Measurements from ENCODE around the gene CDH20. TPM values are rescaled to one million over a fixed set of nuclear protein-coding genes. Genes with fewer than 3 reads are reported as not detected.

The CDH20 gene
- total RNA-seq, 1 experiment from 2014 or later, result not detected

GRCh38 chr18:61587865-61588264 is 254.6 kb downstream of the CDH20 start (continued):
- TF ChIP-seq ZBTB33 (IDR thresholded peaks at IDR 0.05; ENCODE audit: extremely low read depth, insufficient replicate concordance, low read length), result no peak
- no peak for TF ChIP-seq SP1 (IDR thresholded peaks at IDR 0.05; ENCODE audit: low read depth)

- H3K9ac ChIP-seq (ENCODE audit: low read length), result no peak overlapping the region
- no peaks in the 10 kb centered on the region for H3K27me3 ChIP-seq (ENCODE audit: insufficient read depth, low read length)
- no peaks in the 10 kb centered on the region for H3K4me1 ChIP-seq (ENCODE audit: control insufficient read depth in 1 of 2, insufficient read depth in 2 of 2, low read length in 2 of 2)
- H2AFZ ChIP-seq (ENCODE audit: low read depth, low read length, poor library complexity, severe bottlenecking), result no peak overlapping the region
- H3K9me3 ChIP-seq (ENCODE audit: control insufficient read depth in 1 of 2, insufficient read depth in 1 of 2, low read depth in 1 of 2, low read length in 2 of 2), result no peaks in the 10 kb centered on the region
- ChIA-PET RAD21 (ENCODE audit: low non-redundant PET in 1 of 2, low total read pairs in 2 of 2, uncharacterized antibody in 2 of 2, unreplicated experiment in 2 of 2) (no interaction called here), CTCF (no interaction called here), POLR2A (no interaction called here)
- ATAC-seq (no peak), DNase-seq (ENCODE audit: low read depth, low spot score) (no peak)
- H3K9me2 ChIP-seq (ENCODE audit: insufficient read depth), result no peaks in the 10 kb centered on the region
- intact Hi-C loops (cut with micrococcal nuclease), result no loop called here
- H3K4me3 ChIP-seq (replicated peaks in 1 of 2; ENCODE audit: low read depth in 1 of 2, low read length in 2 of 2), result no peak overlapping the region
- no peak overlapping the region for H3K4me2 ChIP-seq (ENCODE audit: low read length)
- H4K20me1 ChIP-seq (ENCODE audit: insufficient read depth), result no peaks in the 10 kb centered on the region
- H3K79me2 ChIP-seq (ENCODE audit: insufficient read depth, low read length), result no peaks in the 10 kb centered on the region
- H3K27ac ChIP-seq (ENCODE audit: low read depth, low read length), result no peak overlapping the region
- no TSS peak for BruUV-seq (replicated peaks)
- H3K36me3 ChIP-seq (ENCODE audit: control insufficient read depth in 1 of 2, insufficient read depth in 2 of 2, low read length in 2 of 2), result no peaks in the 10 kb centered on the region
- TF ChIP-seq ELF1 (IDR thresholded peaks at IDR 0.05; ENCODE audit: borderline replicate concordance, low read depth) (no peak), CEBPB (IDR thresholded peaks at IDR 0.05; ENCODE audit: low read depth) (no peak), POLR2A (IDR thresholded peaks at IDR 0.05; ENCODE audit: borderline replicate concordance, extremely low read depth, insufficient read depth, insufficient read length) (no peak), RAD21 (IDR thresholded peaks at IDR 0.05; ENCODE audit: low read depth) (no peak), ATF3 (IDR thresholded peaks at IDR 0.05) (no peak), TCF7L2 (IDR thresholded peaks at IDR 0.05; ENCODE audit: borderline replicate concordance, extremely low read depth, insufficient read depth, insufficient read length) (no peak), ZBTB33 (IDR thresholded peaks at IDR 0.05; ENCODE audit: extremely low read depth, insufficient replicate concordance, low read length) (no peak), EZH2 (IDR thresholded peaks at IDR 0.05) (no peak), ZFX (IDR thresholded peaks at IDR 0.05) (no peak), REST (IDR thresholded peaks at IDR 0.05; ENCODE audit: low read depth) (no peak), SIN3A (IDR thresholded peaks at IDR 0.05; ENCODE audit: low read depth) (no peak), CBX3 (IDR thresholded peaks at IDR 0.05; ENCODE audit: low read depth) (no peak), FOSL1 (IDR thresholded peaks at IDR 0.05; ENCODE audit: low read depth) (no peak), MAX (IDR thresholded peaks at IDR 0.05) (no peak), ZNF274 (IDR thresholded peaks at IDR 0.05; ENCODE audit: low read depth, low read length) (no peak), POLR2AphosphoS5 (IDR thresholded peaks at IDR 0.05; ENCODE audit: low read depth, low read length) (no peak), EZH2phosphoT487 (IDR thresholded peaks at IDR 0.05; ENCODE audit: borderline replicate concordance) (no peak), SRF (IDR thresholded peaks at IDR 0.05; ENCODE audit: low read depth) (no peak)
These were observed 256.0 kb downstream of the CDH20 start for GRCh38 chr18:61589053-61589723.
